K562 (cell line): ENCODE results near the gene IRAK2. TPM values are rescaled to one million over a fixed set of nuclear protein-coding genes. Genes with fewer than 3 reads are reported as not detected.

Experiments
- ARID2 ChIP-seq: fragments of 450-650 bp; IDR thresholded peaks from 2 replicates; pipeline ENCODE4 v1.6.1; 2017; ENCODE audit warnings: antibody characterized with exemption, mild to moderate bottlenecking
- BACH1 ChIP-seq: fragments of 200-800 bp; sonication (Bioruptor generic); IDR thresholded peaks from 2 replicates; pipeline ENCODE4 v1.6.1; 2016; ENCODE audit warnings: missing genetic modification characterization, missing compliant biosample characterization
- C11orf30 ChIP-seq: fragments of 450-650 bp; IDR thresholded peaks from 2 replicates; pipeline ENCODE4 v1.6.1; 2016; ENCODE audit warnings: low read depth, mild to moderate bottlenecking
- CBFA2T2 ChIP-seq: fragments of 450-650 bp; conservative IDR thresholded peaks from 2 replicates; pipeline ENCODE4 v1.6.1; 2017; ENCODE audit warnings: mild to moderate bottlenecking
- CREB3 ChIP-seq: fragments of 450-650 bp; conservative IDR thresholded peaks from 2 replicates; pipeline ENCODE4 v1.6.1; 2016; ENCODE audit warnings: missing genetic modification characterization, low read depth, mild to moderate bottlenecking, missing compliant biosample characterization, moderate library complexity
- CREM ChIP-seq: IDR thresholded peaks from 2 replicates; pipeline ENCODE4 v1.6.1; 2014; ENCODE audit warnings: antibody characterized with exemption, low read depth
- CUX1 ChIP-seq: fragments of 200-800 bp; sonication (Bioruptor generic); IDR thresholded peaks from 2 replicates; pipeline ENCODE4 v1.6.1; 2016; ENCODE audit warnings: missing genetic modification characterization, missing compliant biosample characterization
- MAFG ChIP-seq: fragments of 450-650 bp; conservative IDR thresholded peaks from 2 replicates; pipeline ENCODE4 v1.6.1; 2016; ENCODE audit warnings: missing genetic modification characterization, missing compliant biosample characterization
- MTF1 ChIP-seq: fragments of 250-450 bp; sonication (Bioruptor Pico); IDR thresholded peaks from 2 replicates; pipeline ENCODE4 v1.9.0; 2021; ENCODE audit warnings: moderate library complexity, mild to moderate bottlenecking, inconsistent platforms, borderline replicate concordance
- RB1 ChIP-seq: fragments of 450-650 bp; IDR thresholded peaks from 2 replicates; pipeline ENCODE4 v1.6.1; 2017; ENCODE audit warnings: low read depth, mild to moderate bottlenecking
- RUNX1 ChIP-seq: sonication (generic); IDR thresholded peaks from 2 replicates; pipeline ENCODE4 v1.6.1; 2016; ENCODE audit warnings: antibody characterized with exemption, low read depth
- SETDB1 ChIP-seq: IDR thresholded peaks from one replicate; pipeline ENCODE4 v1.6.1; 2012; ENCODE audit warnings: low read length, control low read depth, inconsistent platforms
- SIN3A ChIP-seq, 2 experiments: fragments of 150-350 bp in 1 of 2; IDR thresholded peaks; 2 replicates each; pipeline ENCODE4 v1.6.1; 2011 to 2016; ENCODE audit warnings: borderline replicate concordance in 2 of 2, low read depth in 2 of 2, low read length in 2 of 2, mild to moderate bottlenecking in 2 of 2, moderate library complexity in 2 of 2; ENCODE audit not compliant: control insufficient read depth in 1 of 2
- SIRT6 ChIP-seq: IDR thresholded peaks from one replicate; pipeline ENCODE4 v1.6.1; 2012; ENCODE audit warnings: low read depth, mild to moderate bottlenecking, control low read depth, inconsistent platforms, low read length, moderate library complexity
- SIX5 ChIP-seq, 2 experiments: IDR thresholded peaks; 2 replicates each; pipeline ENCODE4 v1.6.1; 2011; ENCODE audit warnings: low read length in 2 of 2, borderline replicate concordance in 1 of 2, low read depth in 1 of 2, mild to moderate bottlenecking in 1 of 2, moderate library complexity in 1 of 2; ENCODE audit not compliant: insufficient read depth in 1 of 2
- TCF7L2 ChIP-seq: fragments of 150-350 bp; IDR thresholded peaks from 2 replicates; pipeline ENCODE4 v1.6.1; 2016; ENCODE audit warnings: low read depth, mild to moderate bottlenecking, low read length, moderate library complexity
- ZBTB1 ChIP-seq: sonication (generic); formaldehyde crosslinking; IDR thresholded peaks from 2 replicates; pipeline ENCODE4 v1.8.1; 2023; ENCODE audit warnings: missing genetic modification reagents, low read depth, mild to moderate bottlenecking, borderline replicate concordance
- ZBTB12 ChIP-seq: fragments of 250-450 bp; sonication (Bioruptor Pico); IDR thresholded peaks from 2 replicates; pipeline ENCODE4 v1.4.0; 2020
- ZNF121 ChIP-seq: sonication (generic); formaldehyde crosslinking; conservative IDR thresholded peaks from 2 replicates; pipeline ENCODE4 v1.8.0; 2022; ENCODE audit warnings: missing genetic modification reagents
- ZNF133 ChIP-seq: fragments of 250-450 bp; sonication (Bioruptor Pico); IDR thresholded peaks from 2 replicates; pipeline ENCODE4 v1.4.0; 2020; ENCODE audit warnings: mild to moderate bottlenecking
- ZNF311 ChIP-seq: fragments of 250-450 bp; sonication (Bioruptor Pico); IDR thresholded peaks from 2 replicates; pipeline ENCODE4 v1.4.0; 2020; ENCODE audit warnings: mild to moderate bottlenecking, moderate library complexity
- ZNF445 ChIP-seq: fragments of 250-450 bp; sonication (Bioruptor Pico); IDR thresholded peaks from 2 replicates; pipeline ENCODE4 v1.4.0; 2020; ENCODE audit warnings: low read depth, mild to moderate bottlenecking, moderate library complexity
- polyA plus RNA-seq, 8 experiments: library from polyadenylated mRNA; depleted of rRNA in 4 of 8; stranded (reverse) in 5 of 8; unstranded in 3 of 8; fragments of >200 nt; fragmentation: Nextera tagmentation in 2 of 8; fragmentation: Illumina TruSeq in 1 of 8; extraction: Ambion mirVana in 2 of 8; extraction: Trizol in 1 of 8; gene quantifications; 2 replicates each; pipeline versions ENCODE4 v1.2.1 to v1.2.3, GENCODE V29; 2011 to 2014; ENCODE audit warnings: inconsistent platforms in 1 of 8, missing spikeins in 1 of 8
- total RNA-seq, 7 experiments: library from RNA; depleted of rRNA in 6 of 7; stranded (reverse); fragments of >200 nt in 6 of 7; fragmentation: Illumina TruSeq in 2 of 7; extraction: Trizol in 2 of 7; gene quantifications; 2 replicates each; pipeline versions ENCODE4 v1.2.1 to v1.2.3, GENCODE V29; 2011 to 2021; ENCODE audit warnings: low replicate concordance in 1 of 7

Gene IRAK2
- total and polyA plus RNA-seq, 9 of the 15 experiments (the other 6 are each of a cell fraction or from before 2014, with no cell fraction given), result 0.42 to 4.4 (median 2.7) TPM

- TF ChIP-seq CUX1 (CRISPR knock-in tag), result no peak
- no peak for TF ChIP-seq TCF7L2
- no peak for TF ChIP-seq MAFG (tag)
- no peak for TF ChIP-seq SIX5 (IDR thresholded peaks at IDR 0.05; ENCODE audit: borderline replicate concordance in 1 of 2, insufficient read depth in 1 of 2, low read depth in 1 of 2, low read length in 2 of 2)
- TF ChIP-seq SETDB1, result no peak
- no peak for TF ChIP-seq ARID2
- TF ChIP-seq SIN3A (IDR thresholded peaks at IDR 0.05; ENCODE audit: borderline replicate concordance in 2 of 2, control insufficient read depth in 1 of 2, low read depth in 2 of 2, low read length in 2 of 2), result no peak
- TF ChIP-seq ZNF445 (CRISPR knock-in tag), result no peak
- TF ChIP-seq ZBTB1 (CRISPR knock-in tag), result 0 out of 2 replicates have a peak, but pooled peaks have one; percentile 46
- no peak for TF ChIP-seq ZNF121 (CRISPR knock-in tag)
- TF ChIP-seq ZBTB12 (CRISPR knock-in tag), result no peak
- TF ChIP-seq RUNX1, result no peak
- TF ChIP-seq ZNF311 (CRISPR knock-in tag), result no peak
- TF ChIP-seq CBFA2T2, result no peak
- no peak for TF ChIP-seq MTF1 (CRISPR knock-in tag)
- no peak for TF ChIP-seq CREB3 (tag)
- TF ChIP-seq SIRT6, result no peak
- no peak for TF ChIP-seq ZNF133 (CRISPR knock-in tag)
- no peak for TF ChIP-seq BACH1 (tag)
- no peak for TF ChIP-seq RB1
- TF ChIP-seq C11orf30, result no peak
- no peak; the same call in 1 of the 2 replicates for TF ChIP-seq CREM
Observed at GRCh38 chr3:10142707-10143560, 21.8 kb upstream of the IRAK2 start (continued).
